SJCRH30 (cell line): ENCODE data around the gene PRDX5. TPM values are rescaled to one million over a fixed set of nuclear protein-coding genes. Genes with fewer than 3 reads are reported as not detected.
A peak's percentile ranks its signal among the peaks of the same experiment; 100 is the strongest.

Source experiments
- DNase-seq, 2 experiments: peaks; one replicate each; pipeline ENCODE4 v3.0.0-alpha.2; 2015 to 2020
- H3K27ac ChIP-seq: fragments of 250-450 bp; sonication (Bioruptor Pico); 2 replicates; pipeline ENCODE4 v1.5.1; 2020; ENCODE audit warnings: mild to moderate bottlenecking, moderate library complexity
- H3K27me3 ChIP-seq: fragments of 250-450 bp; sonication (Bioruptor Pico); 2 replicates; pipeline ENCODE4 v1.5.1; 2020; ENCODE audit warnings: mild to moderate bottlenecking, moderate library complexity
- H3K36me3 ChIP-seq: fragments of 250-450 bp; sonication (Bioruptor Pico); 2 replicates; pipeline ENCODE4 v1.5.1; 2020; ENCODE audit warnings: mild to moderate bottlenecking, moderate library complexity
- H3K4me1 ChIP-seq: fragments of 250-450 bp; sonication (Bioruptor Pico); 2 replicates; pipeline ENCODE4 v1.5.1; 2020; ENCODE audit warnings: mild to moderate bottlenecking, moderate library complexity
- H3K4me3 ChIP-seq: fragments of 250-450 bp; sonication (Bioruptor Pico); 2 replicates; pipeline ENCODE4 v1.5.1; 2020; ENCODE audit warnings: mild to moderate bottlenecking, moderate library complexity
- H3K9me3 ChIP-seq: fragments of 250-450 bp; sonication (Bioruptor Pico); replicated peaks from 2 replicates; pipeline ENCODE4 v1.5.1; 2020; ENCODE audit warnings: mild to moderate bottlenecking, moderate library complexity
- total RNA-seq: library from RNA; depleted of rRNA; stranded (reverse); fragments of >200 nt; shearing (Covaris generic); gene quantifications from 2 replicates; pipeline ENCODE4 v1.2.3, GENCODE V29; 2014; rRNA removed

Gene PRDX5
- total RNA-seq, 1 experiment from 2014 or later, result 105 TPM

GRCh38 chr11:64362339-64362738, 44.4 kb downstream of the PRDX5 start:
- Histone ChIP-seq H3K4me3 (no peak overlapping the region), H3K4me1 (peaks cover 10% of the 10 kb centered on the region; the same call in 1 of the 2 replicates), H3K36me3 (peaks cover 35% of the 10 kb centered on the region), H3K9me3 (no peaks in the 10 kb centered on the region), H3K27ac (no peak overlapping the region), H3K27me3 (no peaks in the 10 kb centered on the region)
- no peak for DNase-seq

GRCh38 chr11:64364435-64364834, 46.5 kb downstream of the PRDX5 start:
- H3K36me3 ChIP-seq, result peaks cover 43% of the 10 kb centered on the region
- no peaks in the 10 kb centered on the region for H3K9me3 ChIP-seq

GRCh38 chr11:64364911-64365310, 47.0 kb downstream of the PRDX5 start:
- H3K36me3 ChIP-seq, result peaks cover 46% of the 10 kb centered on the region
- peak in 1 of 2 experiments; percentile 29 for DNase-seq

More at GRCh38 chr11:64364435-64364834, 46.5 kb downstream of the PRDX5 start:
- H3K27ac ChIP-seq, result no peak overlapping the region
- H3K4me3 ChIP-seq, result no peak overlapping the region
- no peak for DNase-seq
- no peaks in the 10 kb centered on the region for H3K4me1 ChIP-seq
- H3K27me3 ChIP-seq, result no peaks in the 10 kb centered on the region

GRCh38 chr11:64366751-64367150, 48.8 kb downstream of the PRDX5 start:
- Histone ChIP-seq H3K36me3 (peaks cover 40% of the 10 kb centered on the region), H3K4me3 (no peak overlapping the region)
- DNase-seq, result no peak

More at GRCh38 chr11:64364911-64365310, 47.0 kb downstream of the PRDX5 start:
- H3K27me3 ChIP-seq, result no peaks in the 10 kb centered on the region
- no peaks in the 10 kb centered on the region for H3K9me3 ChIP-seq
- H3K4me1 ChIP-seq, result no peaks in the 10 kb centered on the region
- no peak overlapping the region for H3K27ac ChIP-seq
- no peak overlapping the region for H3K4me3 ChIP-seq

GRCh38 chr11:64367931-64368672, 50.2 kb downstream of the PRDX5 start:
- H3K27ac ChIP-seq, result no peak overlapping the region
- peaks cover 28% of the 10 kb centered on the region for H3K36me3 ChIP-seq
- no peak for DNase-seq

More at GRCh38 chr11:64366751-64367150, 48.8 kb downstream of the PRDX5 start:
- H3K27me3 ChIP-seq, result no peaks in the 10 kb centered on the region
- H3K27ac ChIP-seq, result no peak overlapping the region
- H3K9me3 ChIP-seq, result no peaks in the 10 kb centered on the region
- H3K4me1 ChIP-seq, result peaks cover under 1% of the 10 kb centered on the region; the same call in 1 of the 2 replicates

GRCh38 chr11:64368673-64369074, 50.8 kb downstream of the PRDX5 start:
- no peaks in the 10 kb centered on the region for H3K9me3 ChIP-seq
- DNase-seq, result no peak
- no peak overlapping the region for H3K4me3 ChIP-seq
- H3K27ac ChIP-seq, result no peak overlapping the region
- no peaks in the 10 kb centered on the region for H3K27me3 ChIP-seq
- peaks cover 8% of the 10 kb centered on the region; the same call in 1 of the 2 replicates for H3K4me1 ChIP-seq
- H3K36me3 ChIP-seq, result peaks cover 26% of the 10 kb centered on the region

More at GRCh38 chr11:64367931-64368672, 50.2 kb downstream of the PRDX5 start:
- no peaks in the 10 kb centered on the region for H3K27me3 ChIP-seq
- H3K4me1 ChIP-seq, result peaks cover 5% of the 10 kb centered on the region; the same call in 1 of the 2 replicates
- H3K9me3 ChIP-seq, result no peaks in the 10 kb centered on the region
- no peak overlapping the region for H3K4me3 ChIP-seq

- no peak for DNase-seq
- no peak overlapping the region for H3K27ac ChIP-seq
Measured at GRCh38 chr11:64369440-64370421, 51.8 kb downstream of the PRDX5 start.

GRCh38 chr11:64371201-64371600, 53.3 kb downstream of the PRDX5 start:
- no peak for DNase-seq
- H3K27me3 ChIP-seq, result no peaks in the 10 kb centered on the region
- H3K4me3 ChIP-seq, result no peak overlapping the region
- peaks cover 18% of the 10 kb centered on the region for H3K36me3 ChIP-seq
- H3K9me3 ChIP-seq, result no peaks in the 10 kb centered on the region
- H3K27ac ChIP-seq, result no peak overlapping the region
- peaks cover 10% of the 10 kb centered on the region; the same call in 1 of the 2 replicates for H3K4me1 ChIP-seq

More at GRCh38 chr11:64369440-64370421, 51.8 kb downstream of the PRDX5 start:
- Histone ChIP-seq H3K27me3 (no peaks in the 10 kb centered on the region), H3K9me3 (no peaks in the 10 kb centered on the region), H3K36me3 (peaks cover 25% of the 10 kb centered on the region), H3K4me1 (peaks cover 10% of the 10 kb centered on the region; the same call in 1 of the 2 replicates), H3K4me3 (no peak overlapping the region)

Other genes starting within 250 kb of the PRDX5 start
- 25.6 and 26.3 TPM in 2 replicates for gene MACROD1, start 152.0 kb upstream of the PRDX5 start, total RNA-seq
- 283 and 302 TPM in 2 replicates for gene STIP1, start 131.9 kb upstream of the PRDX5 start, total RNA-seq
- 4.9 and 8.6 TPM in 2 replicates for gene FERMT3, start 111.4 kb upstream of the PRDX5 start, total RNA-seq
- 18.6 and 24.9 TPM in 2 replicates for gene TRPT1, start 91.9 kb upstream of the PRDX5 start, total RNA-seq
- 20.7 and 21.1 TPM in 2 replicates for gene NUDT22, start 91.8 kb upstream of the PRDX5 start, total RNA-seq
- 2.0 and 5.3 TPM in 2 replicates for gene DNAJC4, start 87.6 kb upstream of the PRDX5 start, total RNA-seq
- 26.4 and 27.8 TPM in 2 replicates for gene VEGFB, start 83.5 kb upstream of the PRDX5 start, total RNA-seq
- gene FKBP2, start 77.0 kb upstream of the PRDX5 start, total RNA-seq, result 53.1 and 53.5 TPM in 2 replicates
- 556 and 639 TPM in 2 replicates for gene PPP1R14B, start 71.2 kb upstream of the PRDX5 start, total RNA-seq
- 35.8 and 38.3 TPM in 2 replicates for gene PLCB3, start 66.6 kb upstream of the PRDX5 start, total RNA-seq
- gene BAD, start 33.5 kb upstream of the PRDX5 start, total RNA-seq, result 25.9 and 32.0 TPM in 2 replicates
- 16.1 and 17.6 TPM in 2 replicates for gene GPR137, start 32.3 kb upstream of the PRDX5 start, total RNA-seq
- gene KCNK4, start 26.8 kb upstream of the PRDX5 start, total RNA-seq, result not detected in 2 replicates
- gene CATSPERZ, start 17.8 kb upstream of the PRDX5 start, total RNA-seq, result not detected in 2 replicates
- gene ESRRA, start 12.6 kb upstream of the PRDX5 start, total RNA-seq, result 22.6 and 23.8 TPM in 2 replicates
- gene TRMT112, start 562 bp upstream of the PRDX5 start, total RNA-seq, result 185 and 215 TPM in 2 replicates
- 0.59 and 0.96 TPM in 2 replicates for gene CCDC88B, start 22.1 kb downstream of the PRDX5 start, total RNA-seq
- 15.4 and 18.6 TPM in 2 replicates for gene RPS6KA4, start 41.0 kb downstream of the PRDX5 start, total RNA-seq
- not detected in 2 replicates for gene SLC22A11, start 237.8 kb downstream of the PRDX5 start, total RNA-seq